Smooth muscle cell of the brain vasculature (primary cell): ENCODE measurements around the gene FAM13B.
"Not testable (repeated sequence)": the region's sequence is repeated elsewhere in the genome, so short reads cannot be mapped to it uniquely, and the experiment has no call there.

Experiments used
- DNase-seq: peaks from one replicate; pipeline ENCODE4 v3.0.0-alpha.2; 2012; ENCODE audit warnings: low read depth, low spot score

The FAM13B gene

GRCh38 chr5:138035605-138036537 is 3.0 kb upstream of the FAM13B start:
- DNase-seq = peak; percentile 57

DNA sequence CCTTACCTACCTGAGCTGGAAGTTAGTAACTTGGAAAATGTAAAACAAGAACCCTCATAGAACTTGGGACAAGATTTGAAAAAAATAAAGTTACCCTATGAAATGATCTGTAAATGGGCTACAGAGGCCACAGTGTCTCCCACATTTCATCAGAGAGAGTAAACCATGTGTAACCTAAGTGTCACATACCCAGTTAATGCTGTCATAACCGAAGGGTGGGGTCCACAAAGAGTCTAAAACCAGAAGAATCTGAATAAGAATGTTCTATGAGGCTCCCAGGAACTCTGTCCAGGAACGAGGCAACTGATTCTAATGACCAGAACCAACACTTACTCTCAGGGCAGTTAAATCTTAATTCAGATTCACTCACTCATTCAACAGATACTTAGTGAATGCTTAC is 1.0 kb upstream of the FAM13B start:
- DNase-seq = no peak

GRCh38 chr5:138033386-138033808 is 518 bp upstream of the FAM13B start:
- no peak for DNase-seq

- no peak for DNase-seq
These were observed 779 bp downstream of the FAM13B start for GRCh38 chr5:138032028-138032571.

GRCh38 chr5:138029944-138030343 is 2.9 kb downstream of the FAM13B start:
- no peak for DNase-seq

GRCh38 chr5:138029501-138029900 is 3.4 kb downstream of the FAM13B start:
- DNase-seq = no peak

GRCh38 chr5:138028971-138029365 is 3.9 kb downstream of the FAM13B start:
- no peak for DNase-seq

GRCh38 chr5:138028262-138028970 is 4.5 kb downstream of the FAM13B start:
- DNase-seq = not testable (repeated sequence)

- not testable (repeated sequence) for DNase-seq
These were observed 6.1 kb downstream of the FAM13B start for GRCh38 chr5:138026793-138027192.

- no peak for DNase-seq
These were observed 7.6 kb downstream of the FAM13B start for GRCh38 chr5:138025285-138025684.

- DNase-seq = no peak
These were observed 8.8 kb downstream of the FAM13B start for GRCh38 chr5:138024117-138024516.

- no peak for DNase-seq
These were observed 10.0 kb downstream of the FAM13B start for GRCh38 chr5:138022912-138023311.

GRCh38 chr5:138021771-138022170 is 11.1 kb downstream of the FAM13B start:
- no peak for DNase-seq

DNA sequence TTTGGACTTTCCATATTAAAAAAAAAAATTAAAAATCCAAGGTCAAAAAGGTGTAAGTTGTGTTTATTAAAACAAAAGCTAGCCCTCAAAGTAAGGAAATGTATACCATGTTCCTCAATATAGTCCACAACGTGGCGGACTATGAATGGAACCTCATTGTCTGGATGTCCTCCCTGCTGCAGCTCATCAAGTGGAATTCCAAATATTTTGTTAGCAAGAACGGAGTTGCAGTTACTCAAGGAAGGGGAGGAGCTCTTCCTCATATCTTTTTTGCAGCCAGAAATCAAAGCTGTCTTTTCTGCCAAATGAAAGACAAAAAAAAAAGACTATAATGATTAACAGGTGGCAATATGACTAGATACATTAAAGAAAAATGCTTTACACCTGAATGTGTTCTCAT is 14.0 kb downstream of the FAM13B start:
- no peak for DNase-seq

GRCh38 chr5:138015916-138016315 is 17.0 kb downstream of the FAM13B start:
- no peak for DNase-seq

GRCh38 chr5:138011991-138012390 is 20.9 kb downstream of the FAM13B start:
- DNase-seq = no peak

DNA sequence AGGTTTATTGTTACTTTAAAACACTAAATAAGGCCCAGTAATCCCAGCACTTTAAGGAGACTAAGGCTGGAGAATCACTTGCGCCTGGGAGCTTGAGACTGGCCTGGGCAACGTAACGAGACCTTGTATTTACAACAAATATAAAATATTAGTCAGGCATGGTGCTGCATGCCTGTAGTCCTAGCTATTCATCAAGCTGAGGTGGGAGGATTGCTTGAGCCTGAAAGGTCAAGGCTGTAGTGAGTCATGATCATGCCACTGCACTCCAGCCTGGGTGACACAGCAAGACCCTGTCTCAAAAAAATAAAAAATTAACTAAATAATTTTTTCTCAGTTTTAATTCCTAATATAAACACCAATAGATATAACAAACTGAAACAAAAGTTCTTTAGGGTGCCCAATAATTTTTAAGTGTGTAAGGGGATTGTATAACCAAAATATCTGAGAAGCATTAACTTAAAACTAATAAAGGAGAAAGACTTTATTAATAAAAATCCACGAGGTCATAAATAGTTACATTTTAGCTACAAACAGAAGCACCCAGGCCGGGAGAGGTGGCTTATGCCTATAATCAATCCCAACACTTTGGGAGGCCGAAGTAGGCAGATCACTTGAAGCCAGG is 32.7 kb downstream of the FAM13B start:
- DNase-seq = no peak

- no peak for DNase-seq
These were observed 35.1 kb downstream of the FAM13B start for GRCh38 chr5:137997726-137998213.

DNA sequence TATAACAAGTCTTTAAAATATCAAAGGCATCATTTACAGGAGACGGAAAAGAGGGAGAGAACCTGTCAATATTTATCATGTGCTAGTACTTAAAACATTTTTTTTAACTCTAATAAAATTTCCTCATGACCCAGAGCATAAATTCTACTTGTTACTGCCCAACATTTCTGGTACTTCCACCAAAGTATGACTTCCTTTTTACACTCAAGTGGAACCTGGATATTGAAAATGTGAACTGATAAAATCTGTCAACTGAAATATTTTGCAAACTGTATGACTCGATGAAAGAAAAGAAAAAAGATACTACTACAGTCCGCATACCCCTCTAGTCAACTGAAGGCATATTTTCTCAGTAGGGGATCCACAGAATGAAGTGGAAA is 37.1 kb downstream of the FAM13B start:
- DNase-seq = no peak

GRCh38 chr5:137995077-137995748 is 37.7 kb downstream of the FAM13B start:
- DNase-seq = no peak

- DNase-seq = no peak
These were observed 38.3 kb downstream of the FAM13B start for GRCh38 chr5:137994556-137994955.
